IPS DF 6.9 (cell line): ENCODE results near the gene EXOC7.

Experiments
- DNase-seq: peaks from one replicate; pipeline ENCODE4 v3.0.0-alpha.2; 2013; ENCODE audit warnings: low read depth, low spot score
- H3K27ac ChIP-seq: one replicate; pipeline ENCODE4 v1.5.1; 2013; ENCODE audit warnings: low read length, control low read depth
- H3K27me3 ChIP-seq: 2 replicates; pipeline ENCODE4 v1.6.1; 2013; ENCODE audit warnings: mild to moderate bottlenecking, low read length; ENCODE audit not compliant: control insufficient read depth, insufficient read depth
- H3K36me3 ChIP-seq: 2 replicates; pipeline ENCODE4 v1.6.1; 2013; ENCODE audit warnings: low read length; ENCODE audit not compliant: control insufficient read depth, insufficient read depth
- H3K4me1 ChIP-seq: 2 replicates; pipeline ENCODE4 v1.6.1; 2013; ENCODE audit warnings: low read length; ENCODE audit not compliant: control insufficient read depth, insufficient read depth
- H3K4me3 ChIP-seq: 2 replicates; pipeline ENCODE4 v1.5.1; 2013; ENCODE audit warnings: mild to moderate bottlenecking, low read length
- H3K9me3 ChIP-seq: 2 replicates; pipeline ENCODE4 v1.6.1; 2013; ENCODE audit warnings: low read length, inconsistent platforms; ENCODE audit not compliant: control insufficient read depth, insufficient read depth
- WGBS: extraction: QIAGEN DNeasy Blood & Tissue Kit; methylation state at CpG from one replicate; pipeline ENCODE4 v1.1.7; 2013; ENCODE audit warnings: mixed read lengths, missing lambda C conversion rate; ENCODE audit not compliant: insufficient read length, insufficient coverage; 5-methylcytosine and 5-hydroxymethylcytosine counted together

Gene EXOC7

DNA sequence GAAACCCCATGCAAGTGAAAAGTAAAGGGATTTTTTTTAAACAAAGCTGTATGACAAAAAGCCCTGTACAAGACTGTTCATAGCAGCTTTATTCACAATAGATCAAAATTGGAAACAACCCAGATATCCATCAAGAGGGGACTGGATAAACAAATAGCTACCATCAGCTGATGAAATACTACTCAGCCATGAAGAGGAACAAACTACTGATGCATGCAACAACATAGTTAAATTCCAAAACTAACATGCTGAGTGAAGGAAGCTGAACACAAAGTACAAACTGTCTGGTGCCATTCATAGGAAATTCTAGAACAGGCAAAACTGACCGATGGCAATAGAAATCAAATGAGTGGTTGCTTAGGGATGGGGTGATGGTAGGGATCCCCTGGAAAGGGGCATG is 22.3 kb upstream of the EXOC7 start:
- no peak for DNase-seq
- Histone ChIP-seq H3K9me3 (no peaks in the 10 kb centered on the region), H3K27me3 (no peaks in the 10 kb centered on the region), H3K4me3 (no peak overlapping the region), H3K4me1 (peaks cover 3% of the 10 kb centered on the region; the same call in 1 of the 2 replicates), H3K36me3 (no peaks in the 10 kb centered on the region), H3K27ac (no peak overlapping the region)
- no CpG with 5 or more reads among the region's 1 CpG for WGBS

DNA sequence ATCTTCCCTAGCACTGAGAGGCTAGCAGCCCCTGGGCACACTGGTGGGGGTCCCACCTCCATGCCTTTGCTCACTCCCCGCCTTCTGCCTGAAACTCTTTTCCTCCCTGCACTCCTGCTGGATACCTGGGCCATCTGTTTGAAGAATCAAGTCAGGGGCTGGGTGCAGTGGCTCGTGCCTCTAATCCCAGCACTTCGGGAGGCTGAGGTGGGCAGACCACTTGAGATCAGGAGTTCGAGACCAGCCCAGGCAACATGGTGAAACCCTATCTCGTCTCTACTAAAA is 21.7 kb upstream of the EXOC7 start:
- Histone ChIP-seq H3K4me1 (peaks cover 1% of the 10 kb centered on the region; the same call in 1 of the 2 replicates), H3K9me3 (no peaks in the 10 kb centered on the region), H3K27ac (no peak overlapping the region), H3K27me3 (no peaks in the 10 kb centered on the region), H3K36me3 (no peaks in the 10 kb centered on the region), H3K4me3 (no peak overlapping the region)
- DNase-seq = no peak
- WGBS = no CpG with 5 or more reads among the region's 5 CpGs

DNA sequence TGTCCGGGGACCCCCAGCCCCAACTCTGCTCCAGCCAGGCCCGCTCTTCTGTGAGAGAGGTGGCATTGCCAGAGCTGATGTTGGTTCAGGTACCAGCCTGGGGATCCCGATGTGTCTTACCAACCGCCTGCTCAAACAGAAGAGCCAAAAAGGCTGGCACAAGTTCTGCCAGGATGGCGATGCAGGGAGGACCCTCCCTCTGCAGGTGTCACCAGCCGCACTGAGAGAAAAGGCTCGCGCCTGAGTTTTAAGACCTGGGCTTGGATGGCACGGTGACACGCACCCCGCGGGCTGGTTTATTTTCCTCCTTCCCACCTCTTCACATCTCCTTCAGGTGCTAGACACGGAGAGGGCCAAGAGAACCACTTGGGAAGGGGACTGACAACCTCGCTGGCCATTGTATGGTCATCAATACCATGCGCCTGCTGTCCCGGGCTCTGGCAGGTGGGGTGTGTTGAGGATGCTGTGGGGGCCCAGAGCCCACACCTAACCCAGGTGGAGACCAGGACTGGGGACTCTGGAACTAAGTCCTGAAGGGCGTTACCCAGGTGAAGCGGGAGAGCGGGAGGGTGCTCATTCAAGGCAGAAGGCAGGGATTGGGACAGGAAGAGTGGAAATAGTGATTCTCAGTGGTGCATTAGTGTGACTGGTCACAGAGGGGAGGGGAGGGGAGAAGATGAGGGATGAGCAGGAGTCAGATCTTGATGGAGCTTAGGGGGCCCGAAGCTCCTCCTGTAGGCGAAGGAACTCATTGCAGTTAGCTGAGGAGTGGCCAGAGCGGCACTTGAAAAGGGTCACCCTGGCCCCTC is 21.2 kb upstream of the EXOC7 start:
- DNase-seq = no peak
- no CpG with 5 or more reads among the region's 22 CpGs for WGBS
- H3K27me3 ChIP-seq = no peaks in the 10 kb centered on the region
- H3K9me3 ChIP-seq = no peaks in the 10 kb centered on the region
- H3K27ac ChIP-seq = no peak overlapping the region
- H3K36me3 ChIP-seq = no peaks in the 10 kb centered on the region
- no peak overlapping the region for H3K4me3 ChIP-seq
- peaks cover 3% of the 10 kb centered on the region; the same call in 1 of the 2 replicates for H3K4me1 ChIP-seq

DNA sequence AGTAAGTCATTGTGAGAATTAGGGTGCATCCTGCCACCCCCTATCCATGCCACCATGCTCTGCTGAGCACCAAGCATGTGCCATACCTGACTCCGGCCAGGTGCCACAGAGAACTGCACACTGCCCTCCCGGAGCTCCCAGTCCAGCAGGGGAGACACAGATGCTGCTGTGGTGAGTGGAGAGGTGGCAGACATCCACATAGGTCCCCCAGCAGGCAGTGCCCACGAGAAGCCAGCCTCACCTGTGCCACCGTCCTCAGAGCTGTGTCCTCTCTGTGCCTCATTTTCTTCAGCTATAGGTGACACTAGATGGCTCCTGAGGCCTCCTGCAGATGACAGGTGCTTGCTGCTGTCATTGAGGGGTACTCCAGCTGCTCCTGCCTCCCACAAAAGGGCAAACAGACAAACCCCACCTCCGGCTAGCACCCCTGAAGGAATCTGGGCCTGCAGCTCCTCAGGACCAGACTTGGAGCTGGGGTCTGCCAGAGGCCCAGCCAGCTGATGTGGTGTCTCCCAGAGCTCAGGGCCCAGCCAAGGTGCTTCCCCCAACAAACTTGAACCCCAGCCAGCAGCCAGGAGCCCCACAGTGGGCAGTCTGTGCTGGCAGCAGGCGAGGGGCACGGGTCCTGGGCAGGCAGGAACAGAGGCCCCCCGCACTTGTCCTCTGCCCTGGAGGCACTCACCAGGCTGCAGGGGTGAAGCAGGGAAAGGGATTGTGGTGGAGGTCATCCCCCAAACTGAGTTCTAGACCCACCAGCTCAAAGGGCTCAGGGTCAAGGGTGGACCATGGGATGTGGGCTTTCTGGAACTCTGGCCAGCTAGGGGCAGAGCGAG is 20.4 kb upstream of the EXOC7 start:
- DNase-seq = no peak
- Histone ChIP-seq H3K27ac (no peak overlapping the region), H3K36me3 (no peaks in the 10 kb centered on the region), H3K4me3 (no peak overlapping the region), H3K4me1 (peaks cover 3% of the 10 kb centered on the region; the same call in 1 of the 2 replicates), H3K27me3 (no peaks in the 10 kb centered on the region), H3K9me3 (no peaks in the 10 kb centered on the region)
- no CpG with 5 or more reads among the region's 9 CpGs for WGBS

DNA sequence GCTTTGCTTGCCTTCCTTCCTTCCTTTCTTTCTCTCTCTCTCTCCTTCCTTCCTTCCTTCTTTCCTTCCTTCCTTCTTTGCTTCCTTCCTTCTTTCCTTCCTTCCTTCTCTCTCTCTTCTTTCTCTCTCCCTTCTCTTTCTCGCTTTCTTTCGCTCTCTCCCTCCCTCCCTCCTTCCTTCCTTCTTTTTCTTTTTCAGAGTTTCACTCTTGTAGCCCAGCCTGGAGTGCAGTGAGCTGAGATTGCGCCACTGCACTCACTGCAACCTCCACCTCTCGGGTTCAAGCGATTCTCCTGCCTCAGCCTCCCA is 19.6 kb upstream of the EXOC7 start:
- no CpG with 5 or more reads among the region's 5 CpGs for WGBS
- no peaks in the 10 kb centered on the region for H3K27me3 ChIP-seq
- DNase-seq = no peak
- H3K36me3 ChIP-seq = no peaks in the 10 kb centered on the region
- H3K4me3 ChIP-seq = no peak overlapping the region
- no peak overlapping the region for H3K27ac ChIP-seq
- H3K4me1 ChIP-seq = peaks cover 3% of the 10 kb centered on the region; the same call in 1 of the 2 replicates
- H3K9me3 ChIP-seq = no peaks in the 10 kb centered on the region

DNA sequence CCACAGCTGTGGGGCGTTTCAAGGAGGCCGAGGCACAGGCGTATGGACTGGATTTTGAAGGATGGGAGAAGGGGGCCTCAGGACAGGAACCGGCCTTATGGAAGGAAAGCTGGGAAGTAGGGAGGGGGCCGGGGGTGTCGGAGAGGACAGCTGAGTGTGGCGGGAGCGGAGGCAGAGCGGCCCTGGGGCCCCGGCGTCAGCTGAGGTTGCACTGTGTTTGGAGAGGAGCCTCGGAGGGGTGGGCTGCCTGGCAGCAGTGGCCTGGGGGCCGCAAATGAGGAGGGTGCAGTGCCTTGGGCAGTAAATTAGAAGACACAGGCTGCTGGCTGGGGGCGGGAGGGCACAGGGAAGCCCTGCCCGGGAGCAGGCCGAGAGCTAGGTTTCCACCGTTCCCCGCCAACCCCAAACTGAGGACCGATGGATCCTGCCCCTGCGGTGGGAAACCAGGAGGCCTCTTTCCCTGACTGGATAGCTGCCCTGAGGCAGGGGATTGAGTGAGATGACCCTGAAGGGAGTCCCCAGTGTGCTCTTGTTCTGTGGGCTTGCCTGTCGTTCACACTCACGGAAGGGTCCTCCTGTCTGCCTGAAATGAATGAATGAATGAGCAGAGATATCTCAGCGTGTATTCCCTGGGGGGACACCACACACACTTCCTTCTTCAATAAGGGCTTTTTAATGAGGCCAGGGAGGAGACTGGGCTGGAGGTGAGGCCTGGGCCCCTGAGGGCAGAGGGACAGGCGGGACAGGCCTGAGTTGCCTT is 19.0 kb upstream of the EXOC7 start:
- WGBS = no CpG with 5 or more reads among the region's 24 CpGs
- H3K4me1 ChIP-seq = peaks cover 3% of the 10 kb centered on the region; the same call in 1 of the 2 replicates
- no peak for DNase-seq

DNA sequence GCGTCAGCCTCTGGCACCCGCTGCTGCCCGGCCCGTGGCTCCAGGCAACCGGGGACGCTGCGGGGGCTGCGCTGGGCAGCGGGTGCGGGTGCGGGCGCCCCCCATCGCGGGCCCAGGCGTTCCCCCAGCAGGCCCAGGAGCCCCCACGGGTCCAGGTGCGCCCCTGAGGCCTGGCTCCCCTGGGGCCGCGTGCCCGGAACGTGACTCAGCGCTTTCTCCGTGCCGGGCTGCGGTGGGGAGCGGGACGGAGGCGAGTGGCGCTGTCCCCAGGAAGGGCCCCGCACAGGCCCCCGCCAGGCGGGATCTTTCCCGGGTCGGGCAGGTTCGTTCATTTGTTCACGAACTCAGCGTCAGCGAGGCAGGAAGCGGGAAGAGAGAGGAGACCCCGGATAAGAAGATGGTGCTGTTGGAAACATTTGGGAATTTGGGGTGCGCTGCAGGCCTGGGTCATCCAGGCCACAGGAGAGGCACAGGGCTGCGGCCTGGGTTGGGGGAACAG is 18.4 kb upstream of the EXOC7 start:
- Histone ChIP-seq H3K4me3 (peak overlapping the region; percentile 15; the same call in 1 of the 2 replicates), H3K36me3 (no peaks in the 10 kb centered on the region), H3K9me3 (no peaks in the 10 kb centered on the region), H3K27ac (no peak overlapping the region), H3K4me1 (peaks cover 3% of the 10 kb centered on the region; the same call in 1 of the 2 replicates), H3K27me3 (no peaks in the 10 kb centered on the region)
- no peak for DNase-seq
- WGBS = no CpG with 5 or more reads among the region's 42 CpGs

More for the DNA sequence above, 19.0 kb upstream of the EXOC7 start:
- Histone ChIP-seq H3K9me3 (no peaks in the 10 kb centered on the region), H3K27me3 (no peaks in the 10 kb centered on the region), H3K36me3 (no peaks in the 10 kb centered on the region), H3K4me3 (no peak overlapping the region), H3K27ac (no peak overlapping the region)

DNA sequence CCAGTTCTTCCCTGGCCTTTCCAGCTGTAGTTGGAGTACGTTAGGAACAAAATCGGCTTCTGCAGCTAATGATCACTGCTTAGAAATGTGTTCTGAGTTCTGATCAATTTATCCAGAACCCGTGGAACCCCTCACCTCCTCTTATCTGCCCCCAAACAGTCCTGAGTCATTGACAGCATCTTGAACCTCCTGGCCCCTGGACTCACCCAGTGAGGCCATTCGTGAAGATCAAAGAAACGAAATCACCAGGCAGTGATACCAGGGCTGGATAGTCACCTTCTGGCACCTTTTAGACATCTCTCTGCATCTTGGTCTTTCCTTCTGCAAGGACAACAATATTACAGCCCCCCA is 17.0 kb upstream of the EXOC7 start:
- WGBS = no CpG with 5 or more reads among the region's 5 CpGs
- Histone ChIP-seq H3K27me3 (no peaks in the 10 kb centered on the region), H3K4me3 (no peak overlapping the region), H3K4me1 (peaks cover 3% of the 10 kb centered on the region; the same call in 1 of the 2 replicates), H3K36me3 (no peaks in the 10 kb centered on the region), H3K27ac (no peak overlapping the region), H3K9me3 (no peaks in the 10 kb centered on the region)
- DNase-seq = no peak

DNA sequence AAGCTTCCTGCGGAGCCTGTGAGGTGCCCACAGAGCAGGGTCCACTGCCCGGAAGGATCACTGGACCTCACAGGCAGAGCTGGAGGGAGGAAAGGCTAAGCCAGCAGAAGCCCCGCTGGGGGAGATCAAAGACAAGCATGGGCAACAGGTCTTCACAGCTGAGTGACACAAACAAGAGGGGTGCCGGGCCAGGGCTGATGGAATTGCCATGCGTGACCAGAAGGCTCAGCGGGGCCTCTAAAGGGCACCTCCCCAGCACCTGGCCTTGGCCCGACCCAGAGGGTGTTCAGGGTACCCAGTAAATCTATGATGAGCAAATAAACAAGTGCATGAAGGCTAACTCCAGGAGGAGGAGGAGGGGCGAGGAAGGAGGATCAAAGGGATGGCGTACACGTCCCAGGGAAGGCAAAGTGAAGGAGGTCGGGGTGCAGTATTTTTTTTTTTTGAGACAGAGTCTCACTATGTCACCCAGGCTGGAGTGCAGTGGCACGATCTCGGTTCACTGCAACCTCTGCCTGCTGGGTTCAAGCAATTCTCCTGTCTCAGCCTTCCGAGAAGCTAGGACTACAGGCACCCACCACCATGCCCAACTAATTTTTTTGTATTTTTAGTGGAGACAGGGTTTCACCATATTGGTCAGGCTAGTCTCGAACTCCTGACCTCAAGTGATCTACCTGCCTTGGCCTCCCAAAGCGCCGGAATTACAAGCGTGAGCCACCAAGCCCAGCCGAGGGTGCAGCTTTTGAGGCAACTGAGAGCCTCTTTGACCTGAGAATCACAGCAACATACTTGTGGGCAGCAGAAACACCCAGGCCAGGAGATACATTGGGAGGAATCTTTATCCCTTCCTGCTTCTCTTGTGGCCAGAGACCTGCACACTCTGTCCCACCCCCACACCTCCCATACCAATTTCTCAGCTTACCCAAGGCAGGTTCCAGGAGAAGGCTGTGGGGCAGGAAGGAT is 16.1 kb upstream of the EXOC7 start:
- Histone ChIP-seq H3K27ac (no peak overlapping the region), H3K4me3 (no peak overlapping the region), H3K4me1 (peaks cover 3% of the 10 kb centered on the region; the same call in 1 of the 2 replicates), H3K27me3 (no peaks in the 10 kb centered on the region), H3K36me3 (no peaks in the 10 kb centered on the region), H3K9me3 (no peaks in the 10 kb centered on the region)
- DNase-seq = no peak
- WGBS = no CpG with 5 or more reads among the region's 19 CpGs
